Natural killer cell treated with Interleukin-12 subunit alpha and Interleukin-12 subunit beta and Interleukin-15 and Interleukin-18, amount 100 ng/mL, for 72 hours (primary cell): ENCODE results near the gene GAGE1. TPM values are rescaled to one million over a fixed set of nuclear protein-coding genes. Genes with fewer than 3 reads are reported as not detected.

Experiments used
- ATAC-seq, 2 donors: fragments of 150-1000 bp; cut with Tn5 transposase in 1 of 2; sonication (Bioruptor Pico), chemical (Tn5 transposase) in 1 of 2; 2 replicates each; pipeline ENCODE4 v1.10.0; 2021
- DNase-seq: peaks from one replicate; pipeline ENCODE4 v3.0.0; 2022; ENCODE audit warnings: low spot score
- H3K27ac Mint-ChIP-seq, 2 donors: 1 replicate in 1 of 2; 2 replicates in 1 of 2; pipeline ENCODE4 v1.8.0; 2022; ENCODE audit warnings: mixed read lengths in 2 of 2, mild to moderate bottlenecking in 1 of 2, moderate library complexity in 1 of 2
- H3K27me3 Mint-ChIP-seq, 2 donors: 1 replicate in 1 of 2; 2 replicates in 1 of 2; pipeline ENCODE4 v1.8.0; 2022; ENCODE audit warnings: mixed read lengths in 2 of 2
- H3K36me3 Mint-ChIP-seq: one replicate; pipeline ENCODE4 v1.8.0; 2022; ENCODE audit warnings: mixed read lengths
- H3K4me1 Mint-ChIP-seq, 2 donors: 1 replicate in 1 of 2; 2 replicates in 1 of 2; pipeline ENCODE4 v1.8.0; 2022; ENCODE audit warnings: low read depth in 2 of 2, mixed read lengths in 2 of 2, mild to moderate bottlenecking in 1 of 2
- H3K4me3 Mint-ChIP-seq: one replicate; pipeline ENCODE4 v1.8.0; 2022; ENCODE audit warnings: mixed read lengths
- H3K9me3 Mint-ChIP-seq: 2 replicates; pipeline ENCODE4 v1.8.0; 2022; ENCODE audit warnings: mixed read lengths
- total RNA-seq, 2 donors: library from RNA; stranded (reverse); gene quantifications; one replicate each; pipeline ENCODE4 v1.2.3, GENCODE V29; 2022

The GAGE1 gene
- total RNA-seq, 2 donors from 2014 or later, result not detected

- no peak overlapping the region for H3K27ac Mint-ChIP-seq
- H3K36me3 Mint-ChIP-seq, result no peaks in the 10 kb centered on the region
- no peaks in the 10 kb centered on the region for H3K9me3 Mint-ChIP-seq
- peak in 1 of 2 donors; percentile 59 for ATAC-seq
- H3K4me1 Mint-ChIP-seq, result no peaks in the 10 kb centered on the region
- peaks cover 4 to 24% of the 10 kb centered on the region in 2 donors for H3K27me3 Mint-ChIP-seq
- no peak overlapping the region for H3K4me3 Mint-ChIP-seq
- DNase-seq, result no peak
Measured at GRCh38 chrX:49644991-49645637, 46.3 kb downstream of the GAGE1 start.

- no peak for DNase-seq
- H3K4me3 Mint-ChIP-seq, result no peak overlapping the region
- H3K9me3 Mint-ChIP-seq, result no peaks in the 10 kb centered on the region
- no peaks in the 10 kb centered on the region for H3K36me3 Mint-ChIP-seq
- H3K27ac Mint-ChIP-seq, result no peak overlapping the region
- peaks cover 0 to 11% of the 10 kb centered on the region in 2 donors for H3K27me3 Mint-ChIP-seq
- ATAC-seq, result no peak
- H3K4me1 Mint-ChIP-seq, result no peaks in the 10 kb centered on the region
Measured at GRCh38 chrX:49656533-49656932, 57.7 kb downstream of the GAGE1 start.

Other genes with a start within 250 kb of the GAGE1 start
- gene GAGE12C, start 66.8 kb upstream of the GAGE1 start, total RNA-seq, result not detected
- not detected for gene GAGE12D, start 57.3 kb upstream of the GAGE1 start, total RNA-seq
- gene GAGE12E, start 47.7 kb upstream of the GAGE1 start, total RNA-seq, result not detected
- not detected for gene GAGE12F, start 38.2 kb upstream of the GAGE1 start, total RNA-seq
- not detected for gene GAGE12G, start 28.6 kb upstream of the GAGE1 start, total RNA-seq
- not detected for gene GAGE12H, start 19.1 kb upstream of the GAGE1 start, total RNA-seq
- gene GAGE2A, start 9.5 kb upstream of the GAGE1 start, total RNA-seq, result not detected
- not detected for gene PAGE1, start 97.0 kb downstream of the GAGE1 start, total RNA-seq
- not detected for gene PAGE4, start 230.3 kb downstream of the GAGE1 start, total RNA-seq